ENCODE measurements around the gene HOXD12.
A peak's percentile ranks its signal among the peaks of the same experiment; 100 is the strongest.

The HOXD12 gene

GRCh38 chr2:176079831-176080539 is 19.6 kb upstream of the HOXD12 start:
- peak; percentile 59 for DNase-seq
- in situ Hi-C loops (cut with HindIII; ENCODE audit: low pct_ligation_motif_present, low pct_unique_long_range_greater_than_20kb, low sequenced_read_pairs): no loop called here

- in situ Hi-C loops (cut with HindIII; ENCODE audit: low pct_ligation_motif_present, low pct_unique_long_range_greater_than_20kb, low sequenced_read_pairs): no loop called here
- no peak for DNase-seq
These were observed 18.8 kb upstream of the HOXD12 start for GRCh38 chr2:176080540-176081375.

GRCh38 chr2:176081376-176081836 is 18.2 kb upstream of the HOXD12 start:
- DNase-seq: no peak
- in situ Hi-C loops (cut with HindIII; ENCODE audit: low pct_ligation_motif_present, low pct_unique_long_range_greater_than_20kb, low sequenced_read_pairs): no loop called here

- in situ Hi-C loops (cut with HindIII; ENCODE audit: low pct_ligation_motif_present, low pct_unique_long_range_greater_than_20kb, low sequenced_read_pairs): no loop called here
- DNase-seq: no peak
These were observed 17.6 kb upstream of the HOXD12 start for GRCh38 chr2:176081837-176082524.

GRCh38 chr2:176082525-176082823 is 17.1 kb upstream of the HOXD12 start:
- no peak for DNase-seq
- in situ Hi-C loops (cut with HindIII; ENCODE audit: low pct_ligation_motif_present, low pct_unique_long_range_greater_than_20kb, low sequenced_read_pairs): no loop called here

GRCh38 chr2:176082824-176083751 is 16.5 kb upstream of the HOXD12 start:
- in situ Hi-C loops (cut with HindIII; ENCODE audit: low pct_ligation_motif_present, low pct_unique_long_range_greater_than_20kb, low sequenced_read_pairs): no loop called here

GRCh38 chr2:176083796-176084261 is 15.8 kb upstream of the HOXD12 start, which contains the start of gene EVX2:
Gene EVX2, minus strand, starts transcription at chr2:176083962. Its CDS starts 186 bp downstream, at chr2:176083776.
- in situ Hi-C loops (cut with HindIII; ENCODE audit: low pct_ligation_motif_present, low pct_unique_long_range_greater_than_20kb, low sequenced_read_pairs): no loop called here
- DNase-seq: no peak

More at GRCh38 chr2:176082824-176083751, 16.5 kb upstream of the HOXD12 start:
- no peak for DNase-seq

- in situ Hi-C loops (cut with HindIII; ENCODE audit: low pct_ligation_motif_present, low pct_unique_long_range_greater_than_20kb, low sequenced_read_pairs): no loop called here
- no peak for DNase-seq
These were observed 14.9 kb upstream of the HOXD12 start for GRCh38 chr2:176084611-176085119.

DNA sequence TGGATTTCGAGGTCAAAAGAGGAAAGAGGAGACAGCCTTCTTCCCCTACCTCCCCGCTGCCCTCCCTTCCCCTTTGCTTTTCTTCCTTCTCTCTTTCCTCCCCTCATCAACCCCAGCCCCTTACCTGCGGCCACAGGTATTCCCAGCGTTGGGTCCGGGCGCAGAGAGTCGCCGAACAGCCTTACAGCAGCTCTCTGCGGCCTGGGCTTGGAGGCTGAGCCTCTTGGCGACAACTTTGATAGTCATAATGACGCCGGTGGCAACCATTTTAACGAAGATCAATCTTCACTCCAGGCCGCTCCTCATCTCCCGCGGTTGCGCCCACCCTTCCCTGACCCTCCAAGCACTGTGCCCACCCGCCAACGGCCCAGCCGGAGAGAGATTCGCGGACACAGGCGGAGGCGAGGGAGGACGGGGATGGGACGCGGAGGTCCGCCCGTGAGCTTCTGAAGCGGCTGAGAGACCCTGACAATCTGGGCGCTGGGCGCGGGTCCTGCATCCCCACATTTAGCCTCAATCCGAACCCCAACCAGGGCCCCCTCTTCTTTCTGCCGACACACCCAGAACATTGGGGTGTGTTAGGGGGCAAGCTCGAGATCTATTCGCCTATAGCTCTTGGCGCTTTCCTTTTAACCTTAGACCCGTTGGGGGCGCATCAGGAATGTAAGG is 14.3 kb upstream of the HOXD12 start:
- DNase-seq: no peak
- in situ Hi-C loops (cut with HindIII; ENCODE audit: low pct_ligation_motif_present, low pct_unique_long_range_greater_than_20kb, low sequenced_read_pairs): no loop called here

DNA sequence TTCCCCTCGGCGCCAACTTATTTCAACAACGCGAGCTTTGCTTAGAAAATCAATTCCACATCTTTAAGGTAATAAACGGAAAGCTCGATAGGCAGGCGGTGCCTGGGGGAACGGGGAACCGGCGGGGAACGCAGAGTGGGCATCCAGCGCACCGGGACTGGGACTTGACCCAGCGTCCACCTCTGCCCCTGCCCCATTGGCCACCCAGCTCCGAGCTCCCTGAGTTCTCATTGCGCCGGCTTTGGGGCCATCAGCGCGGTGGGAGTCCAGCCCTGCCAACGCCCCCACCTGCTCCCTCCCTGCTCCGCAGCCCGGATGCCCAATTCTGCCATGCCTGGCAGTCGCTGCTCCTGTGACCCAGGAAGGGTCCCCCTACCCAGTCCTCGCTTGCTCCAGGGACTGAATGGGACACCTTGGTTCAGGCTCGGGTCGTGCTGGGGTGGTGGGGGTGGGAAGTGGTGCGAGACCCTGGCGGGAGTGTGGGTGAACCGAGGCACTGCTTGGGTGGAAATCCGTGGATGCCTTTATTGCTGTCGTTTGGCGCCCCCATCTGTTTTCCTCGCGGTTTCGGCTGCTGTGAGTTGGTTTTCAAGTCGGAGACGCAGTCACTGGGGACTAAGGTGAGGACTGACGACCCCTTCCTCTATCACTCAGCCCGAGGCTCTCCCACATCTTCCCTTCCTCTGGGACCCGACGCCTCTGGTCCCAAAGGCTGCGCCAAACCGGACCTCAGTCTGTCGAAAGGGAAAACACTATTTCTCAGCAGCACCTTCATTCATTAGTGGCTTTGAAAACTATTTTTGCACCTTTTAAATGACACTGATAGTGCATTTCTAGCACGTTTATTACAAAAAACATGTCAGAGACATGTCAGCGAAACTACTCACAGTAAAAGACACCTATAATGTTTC is 13.5 kb upstream of the HOXD12 start:
- in situ Hi-C loops (cut with HindIII; ENCODE audit: low pct_ligation_motif_present, low pct_unique_long_range_greater_than_20kb, low sequenced_read_pairs): no loop called here
- DNase-seq: peak; percentile 54

- in situ Hi-C loops (cut with HindIII; ENCODE audit: low pct_ligation_motif_present, low pct_unique_long_range_greater_than_20kb, low sequenced_read_pairs): no loop called here
- no peak for DNase-seq
These were observed 12.1 kb upstream of the HOXD12 start for GRCh38 chr2:176087330-176088047.

GRCh38 chr2:176088048-176088936 is 11.3 kb upstream of the HOXD12 start:
- in situ Hi-C loops (cut with HindIII; ENCODE audit: low pct_ligation_motif_present, low pct_unique_long_range_greater_than_20kb, low sequenced_read_pairs): no loop called here

DNA sequence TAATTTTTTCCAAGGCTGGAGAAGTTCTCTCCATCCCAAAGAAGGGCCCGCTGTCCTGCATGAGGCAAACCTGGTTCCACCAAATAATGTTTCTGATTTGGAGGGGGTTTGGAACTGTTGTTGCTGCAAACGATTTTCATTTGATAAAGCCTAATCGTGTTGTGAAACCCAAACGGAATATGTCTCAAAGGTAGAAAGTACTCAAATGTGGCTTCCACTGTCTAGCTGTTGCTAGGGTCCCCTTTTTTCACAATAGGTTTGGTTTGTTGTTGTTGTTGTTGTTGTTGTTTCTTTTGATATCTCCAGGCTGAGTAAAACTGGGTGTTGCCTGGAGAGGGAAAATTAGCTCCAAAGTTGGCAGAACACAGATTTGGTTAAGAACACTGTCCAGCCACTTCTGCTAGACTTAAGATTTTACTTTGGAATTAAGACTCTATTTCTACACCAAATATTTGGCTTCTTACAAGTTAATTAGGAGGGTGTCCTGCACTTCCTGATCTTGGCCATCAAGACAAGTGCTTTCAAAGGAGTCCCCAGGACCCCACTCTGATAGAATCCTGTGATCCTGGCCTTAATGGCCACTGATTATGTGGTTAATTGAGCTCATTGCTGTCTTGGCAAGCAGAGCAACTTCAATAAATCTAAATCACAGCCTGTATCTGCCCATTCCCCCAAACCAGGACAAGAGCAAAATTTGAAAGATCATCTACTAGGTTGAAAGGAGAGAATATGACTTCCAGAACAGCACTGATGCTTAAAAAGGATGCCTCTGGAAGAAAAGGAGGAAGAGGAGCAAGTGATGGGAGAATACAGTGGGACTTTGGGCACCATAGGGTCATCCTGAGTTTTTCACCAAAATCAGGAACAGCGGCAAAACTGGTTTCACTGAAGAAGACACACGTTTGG is 10.4 kb upstream of the HOXD12 start:
- no peak for DNase-seq
- in situ Hi-C loops (cut with HindIII; ENCODE audit: low pct_ligation_motif_present, low pct_unique_long_range_greater_than_20kb, low sequenced_read_pairs): no loop called here

More at GRCh38 chr2:176088048-176088936, 11.3 kb upstream of the HOXD12 start:
- peak; percentile 67 for DNase-seq

GRCh38 chr2:176089843-176090395 is 9.7 kb upstream of the HOXD12 start:
- DNase-seq: no peak
- in situ Hi-C loops (cut with HindIII; ENCODE audit: low pct_ligation_motif_present, low pct_unique_long_range_greater_than_20kb, low sequenced_read_pairs): no loop called here
